Coronary artery (tissue), 2 donors: ENCODE results near the gene AJUBA.

Experiments
- DNase-seq: peaks from one replicate; pipeline ENCODE4 v3.0.0-alpha.2; 2017; ENCODE audit warnings: low spot score
- H3K27ac ChIP-seq, 2 donors: fragments of 200-600 bp; sonication (generic); one replicate each; pipeline ENCODE4 v1.5.1; 2016 to 2019
- H3K4me3 ChIP-seq: fragments of 200-600 bp; sonication (generic); 2 replicates; pipeline ENCODE4 v1.5.1; 2016; ENCODE audit warnings: mild to moderate bottlenecking, moderate library complexity
- TF ChIP-seq, protein P1 (sequence below): fragments of 200-600 bp; sonication (generic); IDR thresholded peaks from one replicate; pipeline ENCODE4 v1.5.1; 2019; ENCODE audit warnings: antibody characterized with exemption

The AJUBA gene

GRCh38 chr14:23023022-23023794 lies 40.9 kb upstream of the AJUBA start:
- no peak for DNase-seq
- TF ChIP-seq, protein P1, sequence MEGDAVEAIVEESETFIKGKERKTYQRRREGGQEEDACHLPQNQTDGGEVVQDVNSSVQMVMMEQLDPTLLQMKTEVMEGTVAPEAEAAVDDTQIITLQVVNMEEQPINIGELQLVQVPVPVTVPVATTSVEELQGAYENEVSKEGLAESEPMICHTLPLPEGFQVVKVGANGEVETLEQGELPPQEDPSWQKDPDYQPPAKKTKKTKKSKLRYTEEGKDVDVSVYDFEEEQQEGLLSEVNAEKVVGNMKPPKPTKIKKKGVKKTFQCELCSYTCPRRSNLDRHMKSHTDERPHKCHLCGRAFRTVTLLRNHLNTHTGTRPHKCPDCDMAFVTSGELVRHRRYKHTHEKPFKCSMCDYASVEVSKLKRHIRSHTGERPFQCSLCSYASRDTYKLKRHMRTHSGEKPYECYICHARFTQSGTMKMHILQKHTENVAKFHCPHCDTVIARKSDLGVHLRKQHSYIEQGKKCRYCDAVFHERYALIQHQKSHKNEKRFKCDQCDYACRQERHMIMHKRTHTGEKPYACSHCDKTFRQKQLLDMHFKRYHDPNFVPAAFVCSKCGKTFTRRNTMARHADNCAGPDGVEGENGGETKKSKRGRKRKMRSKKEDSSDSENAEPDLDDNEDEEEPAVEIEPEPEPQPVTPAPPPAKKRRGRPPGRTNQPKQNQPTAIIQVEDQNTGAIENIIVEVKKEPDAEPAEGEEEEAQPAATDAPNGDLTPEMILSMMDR = no peak
- Histone ChIP-seq H3K27ac (no peak overlapping the region), H3K4me3 (no peak overlapping the region)

GRCh38 chr14:23021889-23022442 lies 39.6 kb upstream of the AJUBA start:
- TF ChIP-seq, protein P1 = no peak
- Histone ChIP-seq H3K4me3 (no peak overlapping the region), H3K27ac (no peak overlapping the region)
- DNase-seq = no peak

GRCh38 chr14:23021434-23021833 lies 39.1 kb upstream of the AJUBA start:
- TF ChIP-seq, protein P1 = no peak

DNA sequence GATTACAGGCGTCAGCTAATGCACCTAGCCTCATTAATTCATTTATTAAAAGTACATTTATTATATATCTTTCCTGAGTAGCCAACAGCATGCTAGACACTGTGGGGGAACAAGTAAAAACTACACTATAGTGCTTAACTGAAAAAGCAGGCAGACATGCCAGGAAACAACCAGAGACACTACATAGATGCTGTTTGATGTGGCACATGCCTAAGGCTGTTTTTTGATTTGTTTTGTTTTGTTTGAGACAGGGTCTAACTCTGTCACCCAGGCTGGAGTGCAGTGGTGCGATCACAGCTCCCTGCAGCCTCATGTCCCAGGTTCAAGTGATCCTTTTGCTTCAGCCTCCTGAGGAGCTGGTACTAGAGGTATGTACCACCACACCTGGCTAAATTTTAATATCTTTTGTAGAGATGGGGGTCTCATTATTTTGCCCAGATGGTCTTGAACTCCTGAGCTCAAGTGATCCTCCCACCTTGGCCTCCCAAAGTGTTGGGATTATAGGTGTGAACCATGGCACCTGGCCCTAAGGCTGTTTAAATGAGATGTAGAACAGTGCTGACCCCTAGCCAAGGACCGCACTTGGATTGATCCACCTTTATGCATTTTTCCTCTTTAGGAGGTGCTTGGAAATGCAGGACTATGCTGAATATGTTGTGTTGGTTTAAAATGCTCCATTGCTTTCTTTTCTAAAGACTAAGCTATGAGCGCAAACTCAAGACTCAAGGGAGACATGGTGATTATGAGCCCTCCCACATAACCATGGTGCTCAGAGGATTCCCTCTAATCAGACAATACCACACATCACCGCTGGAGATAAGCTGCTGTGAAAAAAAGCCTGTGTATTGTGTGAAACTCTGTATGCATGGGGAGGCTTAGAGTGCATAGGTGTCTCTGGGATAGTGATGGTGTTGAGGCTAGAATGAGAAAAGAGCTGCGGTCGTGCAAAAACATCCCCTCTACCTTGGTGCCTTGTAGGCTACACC lies 38.1 kb upstream of the AJUBA start:
- no peak for DNase-seq
- no peak overlapping the region for H3K27ac ChIP-seq
- TF ChIP-seq, protein P1 = no peak
- no peak overlapping the region for H3K4me3 ChIP-seq

More at GRCh38 chr14:23021434-23021833, 39.1 kb upstream of the AJUBA start:
- DNase-seq = no peak
- Histone ChIP-seq H3K4me3 (no peak overlapping the region), H3K27ac (no peak overlapping the region)

DNA sequence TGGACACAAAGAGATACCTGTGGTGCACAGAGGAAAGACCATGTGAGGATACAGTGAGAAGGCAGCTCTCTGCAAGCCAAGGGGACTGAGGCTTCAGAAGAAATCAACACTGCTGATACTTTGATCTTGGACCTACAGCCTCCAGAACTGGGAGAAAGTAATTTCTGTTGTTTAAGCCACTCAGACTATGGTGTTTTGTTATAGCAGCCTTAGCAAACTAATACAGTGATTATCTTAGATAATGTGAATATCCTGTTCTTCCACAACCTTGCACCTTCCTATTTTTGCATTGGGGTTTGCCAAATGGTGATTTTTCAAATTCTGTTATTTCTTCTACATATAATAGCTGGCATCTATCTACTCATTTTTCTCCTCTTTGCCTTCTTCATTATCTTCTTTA lies 35.8 kb upstream of the AJUBA start:
- Histone ChIP-seq H3K27ac (no peak overlapping the region), H3K4me3 (no peak overlapping the region)
- TF ChIP-seq, protein P1 = no peak
- DNase-seq = no peak

- TF ChIP-seq, protein P1 = no peak
- DNase-seq = no peak
- Histone ChIP-seq H3K27ac (no peak overlapping the region), H3K4me3 (no peak overlapping the region)
Observed at GRCh38 chr14:23017091-23017490, 34.7 kb upstream of the AJUBA start.
